Measurements from ENCODE around the gene DAB2. TPM values are rescaled to one million over a fixed set of nuclear protein-coding genes. Genes with fewer than 3 reads are reported as not detected.

Gene DAB2
- total RNA-seq, 3 donors from 2014 or later = 112 to 240 (median 119) TPM

GRCh38 chr5:39400713-39401578 lies 23.8 kb downstream of the DAB2 start:
- Histone ChIP-seq H3K27me3 (no peaks in the 10 kb centered on the region), H3K4me1 (peaks cover 0 to 3% of the 10 kb centered on the region in 2 donors), H3K36me3 (no peaks in the 10 kb centered on the region), H3K4me3 (no peak overlapping the region), H3K9me3 (no peaks in the 10 kb centered on the region), H3K27ac (peak overlapping the region; percentile 89 to 96)
- intact Hi-C loops (cut with DNase I; ENCODE audit: low total_unique reads) = no loop called here
- no peak for DNase-seq (ENCODE audit: low spot score in 2 of 2)
- no peak for TF ChIP-seq POLR2A (IDR thresholded peaks at IDR 0.05)
- no peak for TF ChIP-seq POLR2AphosphoS5 (IDR thresholded peaks at IDR 0.05)
- no peak for TF ChIP-seq CTCF (IDR thresholded peaks at IDR 0.05)

- peak overlapping the region; percentile 89 to 96 for H3K27ac ChIP-seq
- peaks cover 0 to 3% of the 10 kb centered on the region in 2 donors for H3K4me1 ChIP-seq
- intact Hi-C loops (cut with DNase I; ENCODE audit: low total_unique reads) = no loop called here
- TF ChIP-seq POLR2A (IDR thresholded peaks at IDR 0.05) (no peak), POLR2AphosphoS5 (IDR thresholded peaks at IDR 0.05) (peak in 2 of 3 donors; percentile 42 to 45), CTCF (IDR thresholded peaks at IDR 0.05) (no peak)
- H3K4me3 ChIP-seq = no peak overlapping the region
- no peaks in the 10 kb centered on the region for H3K9me3 ChIP-seq
- DNase-seq (ENCODE audit: low spot score in 2 of 2) = no peak
- no peaks in the 10 kb centered on the region for H3K36me3 ChIP-seq
- no peaks in the 10 kb centered on the region for H3K27me3 ChIP-seq
Measured at GRCh38 chr5:39399135-39400036, 25.4 kb downstream of the DAB2 start.

- Histone ChIP-seq H3K9me3 (no peaks in the 10 kb centered on the region), H3K27ac (peak overlapping the region; percentile 89), H3K36me3 (no peaks in the 10 kb centered on the region), H3K4me3 (no peak overlapping the region), H3K27me3 (no peaks in the 10 kb centered on the region), H3K4me1 (peaks cover 0 to 3% of the 10 kb centered on the region in 2 donors)
- no peak for DNase-seq (ENCODE audit: low spot score in 2 of 2)
- intact Hi-C loops (cut with DNase I; ENCODE audit: low total_unique reads) = no loop called here
- TF ChIP-seq POLR2A (IDR thresholded peaks at IDR 0.05) (no peak), POLR2AphosphoS5 (IDR thresholded peaks at IDR 0.05) (no peak), CTCF (IDR thresholded peaks at IDR 0.05) (no peak)
Measured at GRCh38 chr5:39396843-39397242, 27.9 kb downstream of the DAB2 start.

GRCh38 chr5:39395521-39395920 lies 29.3 kb downstream of the DAB2 start:
- Histone ChIP-seq H3K4me1 (peaks cover 0 to 3% of the 10 kb centered on the region in 2 donors), H3K36me3 (no peaks in the 10 kb centered on the region), H3K9me3 (no peaks in the 10 kb centered on the region), H3K27me3 (no peaks in the 10 kb centered on the region), H3K27ac (peak overlapping the region; percentile 62 to 77), H3K4me3 (no peak overlapping the region)
- DNase-seq (ENCODE audit: low spot score in 2 of 2) = no peak
- no peak for TF ChIP-seq CTCF (IDR thresholded peaks at IDR 0.05)
- TF ChIP-seq POLR2A (IDR thresholded peaks at IDR 0.05) = no peak
- no peak for TF ChIP-seq POLR2AphosphoS5 (IDR thresholded peaks at IDR 0.05)
- intact Hi-C loops (cut with DNase I; ENCODE audit: low total_unique reads) = no loop called here

All from breast epithelium (tissue), 4 donors.